T47D (cell line): ENCODE data around the gene OR1D2.

Source experiments
- DNase-seq, 2 experiments: peaks; one replicate each; pipeline versions ENCODE4 v3.0.0 to v3.0.0-alpha.2; 2011 to 2012; ENCODE audit warnings: low read depth in 1 of 2, low spot score in 1 of 2
- JUND ChIP-seq: IDR thresholded peaks from 2 replicates; pipeline ENCODE4 v1.6.1; 2012; ENCODE audit warnings: low read depth
- in situ Hi-C: cut with HindIII; loops from 2 replicates; pipeline ENCODE4 v1.10.0; 2016; ENCODE audit warnings: low sequenced_read_pairs, low pct_unique_long_range_greater_than_20kb

The OR1D2 gene

DNA sequence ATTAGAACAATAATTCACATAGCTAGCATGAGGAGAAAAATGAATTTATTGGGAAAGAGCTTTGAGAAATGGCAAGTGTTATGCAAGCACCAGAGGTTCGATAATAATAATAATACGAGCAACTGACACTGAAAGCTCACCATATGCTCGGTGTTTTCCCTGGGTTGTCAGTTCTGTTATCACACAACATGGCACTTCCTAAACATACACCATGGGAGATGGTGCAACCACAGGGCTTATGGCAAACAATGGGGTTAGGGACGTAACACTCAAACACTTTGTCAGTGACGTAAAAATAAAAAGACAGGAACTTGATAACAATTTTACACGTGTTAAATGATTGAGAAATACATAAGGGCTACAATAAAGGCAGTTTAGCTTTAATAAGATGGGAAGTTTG lies 64.5 kb downstream of the OR1D2 start:
- DNase-seq = no peak
- no peak for TF ChIP-seq JUND
- in situ Hi-C loops = no loop called here

GRCh38 chr17:3038941-3039340 lies 65.3 kb downstream of the OR1D2 start:
- no peak for TF ChIP-seq JUND
- DNase-seq = no peak
- in situ Hi-C loops = no loop called here
